IPS DF 4.7 (cell line): ENCODE results near the gene OTUB1.
A peak's percentile ranks its signal among the peaks of the same experiment; 100 is the strongest.

Experiments
- DNase-seq: peaks from one replicate; pipeline ENCODE4 v3.0.0-alpha.2; 2013; ENCODE audit warnings: low spot score; ENCODE audit errors: extremely low read depth

The OTUB1 gene

DNA sequence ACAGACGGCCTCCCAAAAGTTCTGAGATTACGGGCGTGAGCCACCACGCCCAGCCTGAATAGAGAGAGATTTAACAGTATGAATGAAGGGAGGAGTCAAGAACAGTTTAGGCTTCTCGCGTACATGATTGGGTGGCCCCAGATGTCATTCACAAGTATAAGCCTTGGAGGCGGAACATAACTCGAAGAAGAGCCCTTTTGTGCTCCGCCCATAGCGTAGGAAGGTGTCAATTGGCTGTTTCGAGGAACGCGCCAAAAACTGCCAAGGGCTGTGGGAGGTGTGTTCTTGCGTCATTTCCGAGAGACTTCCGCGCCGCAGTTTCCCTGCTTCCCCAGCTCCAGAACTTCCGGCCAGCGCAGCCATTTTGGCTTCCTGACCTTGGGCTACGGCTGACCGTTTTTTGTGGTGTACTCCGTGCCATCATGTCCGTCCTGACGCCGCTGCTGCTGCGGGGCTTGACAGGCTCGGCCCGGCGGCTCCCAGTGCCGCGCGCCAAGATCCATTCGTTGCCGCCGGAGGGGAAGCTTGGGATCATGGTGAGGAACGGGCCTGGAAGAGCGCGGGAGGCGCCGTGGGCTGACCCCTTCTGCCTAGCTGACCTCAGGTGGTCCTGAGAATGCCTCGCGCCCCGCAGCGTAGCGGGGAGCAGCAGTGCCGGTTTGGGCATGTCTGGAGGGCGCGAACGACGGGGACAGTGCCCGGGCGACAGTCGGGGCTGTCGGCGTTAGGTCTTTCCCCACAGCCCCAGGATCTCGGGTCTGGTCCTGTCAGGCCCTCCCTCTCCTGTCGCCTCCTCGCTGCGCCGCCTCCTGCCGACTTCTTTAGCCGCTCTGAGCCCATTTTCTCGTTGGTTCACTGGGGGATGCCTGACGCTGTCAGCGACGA is 11.7 kb upstream of the OTUB1 start, which contains the start of gene COX8A:
Gene COX8A, plus strand, starts transcription at position 362 of the 885 bp plus-strand sequence. Its CDS starts 61 bp downstream, at position 423.
- DNase-seq = peak; percentile 100

- no peak for DNase-seq
Observed at GRCh38 chr11:63978551-63979239, 7.5 kb upstream of the OTUB1 start.

DNA sequence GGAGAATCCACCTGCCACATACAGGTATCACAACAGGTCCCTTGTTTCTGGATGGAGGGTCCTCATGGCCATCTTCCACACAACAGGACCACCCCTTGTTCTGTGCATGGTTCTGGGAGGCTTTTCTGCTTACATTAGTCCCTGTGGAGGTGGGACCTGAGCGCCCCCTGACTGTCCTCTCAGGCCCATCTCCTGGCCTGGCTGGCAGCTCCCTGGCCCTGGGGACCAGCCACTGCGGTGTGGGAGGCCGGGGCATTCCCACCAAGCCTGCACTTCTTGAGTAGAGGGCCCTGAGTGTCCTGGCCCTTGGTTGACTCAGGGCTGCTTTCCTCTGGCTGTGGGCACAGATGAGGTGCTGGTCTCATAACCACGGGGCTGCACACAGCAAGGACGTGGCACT is 6.8 kb upstream of the OTUB1 start:
- no peak for DNase-seq

DNA sequence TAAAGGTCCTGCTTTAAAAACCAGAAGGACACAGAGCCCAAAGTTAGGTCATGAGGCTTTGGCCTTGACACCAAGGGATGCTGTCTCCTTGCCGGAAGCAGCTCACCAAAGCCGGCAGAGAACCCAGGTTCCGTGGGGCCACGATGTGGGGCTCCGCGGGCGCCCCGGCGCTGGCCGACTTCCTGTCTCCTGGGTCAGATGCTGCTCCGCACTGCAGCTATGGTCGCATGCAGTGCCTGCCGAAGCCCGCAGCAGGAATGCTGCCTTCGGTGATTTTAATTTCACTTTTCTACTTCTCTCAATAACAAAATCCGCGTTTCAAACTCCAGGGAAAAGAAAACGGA is 454 bp upstream of the OTUB1 start:
- no peak for DNase-seq

DNA sequence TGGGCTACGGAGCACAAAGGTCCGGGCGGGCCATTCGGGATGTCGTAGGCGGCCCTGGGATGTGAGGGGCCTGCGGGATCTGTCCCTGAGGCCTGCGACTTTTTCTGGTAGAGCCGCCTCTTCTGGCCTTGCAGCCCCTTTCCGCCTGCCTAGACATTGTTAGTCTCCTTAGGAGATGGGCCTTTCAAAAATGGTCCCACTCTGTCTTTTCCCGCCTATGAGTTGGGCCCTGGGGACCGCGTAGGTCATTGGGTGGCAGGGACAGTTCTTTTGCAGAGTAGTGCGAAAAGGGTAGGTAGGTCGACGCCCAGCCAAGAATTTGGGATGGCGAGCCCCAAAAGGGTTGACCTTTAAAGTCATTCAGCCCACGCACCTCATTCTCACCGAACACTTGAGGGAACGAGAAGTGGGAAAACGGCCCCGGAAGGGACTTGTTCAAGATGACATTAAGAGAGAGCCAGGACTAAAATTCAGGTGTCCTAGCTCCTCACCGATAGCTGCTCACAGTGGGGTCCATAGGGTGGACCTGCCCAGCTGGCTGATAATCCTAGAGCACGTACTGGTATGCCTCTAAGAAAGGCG is 785 bp downstream of the OTUB1 start:
- no peak for DNase-seq

DNA sequence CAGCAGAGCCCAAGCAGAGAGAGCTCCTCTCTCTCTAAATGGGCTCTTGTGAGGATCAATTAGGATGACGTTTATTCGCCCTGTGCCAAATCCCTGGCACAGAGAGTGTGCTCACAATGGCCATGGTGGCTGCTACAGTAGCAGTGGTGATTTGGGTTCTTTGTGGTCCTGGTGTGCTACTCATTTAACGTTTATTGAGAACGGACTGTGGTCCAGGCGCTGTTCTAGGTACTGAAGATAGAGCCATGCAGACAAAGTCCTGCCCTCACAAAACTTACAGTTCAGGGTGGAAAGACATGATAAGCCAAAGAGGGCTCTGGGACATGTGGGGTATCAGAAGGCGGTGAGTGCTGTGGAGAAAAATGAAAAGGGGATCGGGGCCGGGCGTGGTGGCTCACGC is 5.3 kb downstream of the OTUB1 start:
- no peak for DNase-seq

DNA sequence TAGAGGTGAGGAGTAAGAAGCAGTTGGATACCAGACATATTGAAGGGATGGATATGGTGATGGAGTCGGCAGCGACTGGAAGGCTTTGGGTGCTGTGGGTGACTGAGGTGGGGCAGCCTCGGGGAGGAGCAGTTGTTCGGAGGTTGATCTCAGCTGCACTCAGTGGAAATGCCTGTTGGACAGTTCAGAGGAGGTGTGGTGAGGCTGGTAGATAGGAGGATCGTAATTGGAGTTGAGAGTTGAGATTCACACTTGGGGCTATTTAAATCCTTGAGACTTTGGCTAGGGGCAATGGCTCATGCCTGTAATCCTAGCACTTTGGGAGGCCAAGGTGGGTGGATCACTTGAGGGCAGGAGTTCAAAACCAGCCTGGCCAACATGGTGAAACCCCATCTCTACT is 6.9 kb downstream of the OTUB1 start:
- no peak for DNase-seq

GRCh38 chr11:63993993-63994392 is 7.8 kb downstream of the OTUB1 start:
- DNase-seq = no peak

DNA sequence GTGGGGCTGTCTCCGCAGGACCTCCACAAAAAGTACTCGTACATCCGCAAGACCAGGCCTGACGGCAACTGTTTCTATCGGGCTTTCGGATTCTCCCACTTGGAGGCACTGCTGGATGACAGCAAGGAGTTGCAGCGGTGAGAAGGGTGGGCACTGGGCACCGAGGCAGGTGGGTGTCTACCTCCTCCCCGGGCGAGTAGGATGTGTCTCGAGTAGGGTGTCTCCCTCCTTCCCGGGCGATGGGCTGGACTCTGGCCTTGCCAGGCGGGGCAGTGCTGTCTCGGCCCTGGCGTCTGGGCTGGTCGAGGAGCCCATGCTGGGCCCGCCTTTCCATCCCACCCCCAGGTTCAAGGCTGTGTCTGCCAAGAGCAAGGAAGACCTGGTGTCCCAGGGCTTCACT is 10.3 kb downstream of the OTUB1 start:
- DNase-seq = no peak

DNA sequence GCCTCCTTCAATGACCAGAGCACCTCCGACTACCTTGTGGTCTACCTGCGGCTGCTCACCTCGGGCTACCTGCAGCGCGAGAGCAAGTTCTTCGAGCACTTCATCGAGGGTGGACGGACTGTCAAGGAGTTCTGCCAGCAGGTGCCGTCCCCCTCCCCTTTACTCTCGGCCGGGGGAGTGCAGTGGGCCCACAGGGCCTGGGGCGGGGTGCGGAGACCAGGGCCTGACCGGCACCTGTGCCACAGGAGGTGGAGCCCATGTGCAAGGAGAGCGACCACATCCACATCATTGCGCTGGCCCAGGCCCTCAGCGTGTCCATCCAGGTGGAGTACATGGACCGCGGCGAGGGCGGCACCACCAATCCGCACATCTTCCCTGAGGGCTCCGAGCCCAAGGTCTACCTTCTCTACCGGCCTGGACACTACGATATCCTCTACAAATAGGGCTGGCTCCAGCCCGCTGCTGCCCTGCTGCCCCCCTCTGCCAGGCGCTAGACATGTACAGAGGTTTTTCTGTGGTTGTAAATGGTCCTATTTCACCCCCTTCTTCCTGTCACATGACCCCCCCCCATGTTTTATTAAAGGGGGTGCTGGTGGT is 11.0 kb downstream of the OTUB1 start:
- no peak for DNase-seq

- DNase-seq = no peak
Observed at GRCh38 chr11:63997801-63998337, 11.6 kb downstream of the OTUB1 start.

DNA sequence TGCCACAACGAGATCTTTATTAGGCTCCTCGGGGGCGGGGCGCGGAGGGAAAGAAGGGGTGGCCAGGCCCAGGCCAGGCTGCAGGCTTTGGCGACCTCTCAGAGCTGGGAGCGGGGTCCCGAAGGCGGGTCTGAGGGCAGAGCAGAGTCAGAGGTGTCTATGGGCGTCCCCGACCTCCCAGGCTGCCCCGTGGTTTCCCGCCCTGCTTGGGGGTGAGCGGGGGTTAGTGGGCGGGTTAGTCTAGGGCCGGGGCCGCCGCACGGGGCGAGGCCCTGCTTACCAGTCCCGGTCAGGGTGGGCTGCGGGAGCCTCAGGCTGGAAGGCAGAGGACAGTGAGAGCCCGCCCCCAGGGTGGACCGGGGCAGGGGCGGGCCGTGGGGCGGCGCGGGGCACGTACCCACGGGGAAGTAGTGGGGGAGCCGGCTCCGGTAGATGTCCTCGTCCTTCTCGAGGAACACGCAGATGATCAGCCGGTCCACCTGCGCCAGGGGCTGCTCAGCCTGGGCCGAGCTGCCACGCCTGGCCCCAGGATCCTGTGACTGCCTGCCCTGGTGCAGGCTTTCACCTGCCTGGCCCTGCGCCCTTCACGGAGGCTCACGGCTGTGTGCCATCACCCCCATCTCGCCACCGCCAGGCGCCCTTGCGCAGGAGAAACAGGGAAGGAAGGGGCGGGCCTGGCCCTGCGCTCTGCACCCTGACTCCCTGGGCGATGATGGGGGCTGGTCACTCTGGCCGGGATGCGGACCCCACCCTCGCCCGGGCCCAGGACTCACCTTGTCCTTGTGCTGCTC is 12.5 kb downstream of the OTUB1 start:
- DNase-seq = no peak

DNA sequence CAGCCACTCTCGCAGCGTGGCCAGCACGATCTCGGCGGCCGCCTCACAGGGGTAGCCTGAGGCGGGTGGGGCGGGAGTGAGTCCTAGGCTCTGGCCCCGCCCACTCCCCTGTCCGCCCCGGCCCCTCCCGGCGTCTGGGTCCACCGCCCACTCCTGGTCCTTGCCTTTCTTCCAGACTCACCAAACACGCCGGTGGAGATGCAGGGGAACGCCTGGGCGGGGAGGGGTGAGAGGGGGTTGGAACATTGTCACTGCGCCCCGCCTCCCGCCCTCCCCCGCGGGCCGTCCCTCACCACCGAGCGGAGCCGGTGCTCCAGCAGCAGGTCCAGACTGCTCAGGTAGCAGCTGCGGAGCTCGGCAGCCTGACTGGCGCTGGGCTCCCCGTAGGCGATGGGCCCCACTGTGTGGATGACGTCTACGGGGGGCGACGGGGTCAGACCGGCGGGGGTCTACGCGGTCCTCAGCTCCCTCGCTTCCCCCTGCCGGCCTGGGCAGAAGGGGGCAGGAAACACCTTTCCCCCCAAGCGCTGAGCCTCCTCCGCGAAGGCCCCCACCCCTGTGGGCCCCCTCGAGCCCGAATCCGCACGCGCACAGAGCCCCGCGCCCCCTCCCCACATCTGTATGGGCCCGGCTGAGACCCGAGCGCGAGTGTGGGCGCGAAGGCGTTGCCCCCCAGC is 13.2 kb downstream of the OTUB1 start:
- no peak for DNase-seq

DNA sequence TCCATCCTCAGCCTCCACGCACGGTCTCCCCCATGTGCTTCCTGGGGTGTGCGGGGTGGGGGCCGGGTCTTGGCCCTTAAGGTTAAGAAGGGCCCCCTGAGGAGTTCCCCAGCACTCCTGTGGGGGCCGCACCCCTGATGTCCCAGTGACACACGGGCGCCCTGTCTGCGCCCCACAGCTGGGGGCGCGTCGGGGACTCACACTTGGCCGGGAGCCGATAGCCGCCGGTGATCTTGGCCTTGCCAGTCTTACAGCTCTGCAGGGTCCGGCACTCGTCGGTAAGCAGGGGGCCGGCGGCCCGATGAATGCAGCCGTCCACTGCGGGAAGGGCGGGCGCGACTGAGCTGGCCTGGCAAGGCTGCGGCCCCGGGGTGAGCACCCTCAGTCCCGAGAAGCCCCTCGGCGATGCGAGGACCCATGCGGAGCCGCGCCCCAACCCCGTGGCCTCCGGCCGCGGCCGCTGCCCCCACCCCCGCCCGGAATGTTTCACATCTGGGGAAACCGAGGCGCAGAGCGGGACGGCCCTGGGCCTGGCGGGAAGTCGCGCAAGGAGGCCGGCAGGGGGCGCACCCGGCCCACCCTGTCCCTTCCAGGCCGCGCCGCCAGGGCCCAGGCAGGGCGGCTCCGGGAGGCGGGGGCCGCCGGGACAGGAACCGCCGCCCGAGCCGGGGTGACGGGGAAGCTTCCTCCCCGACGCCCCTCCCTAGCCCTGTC is 13.9 kb downstream of the OTUB1 start:
- no peak for DNase-seq

- DNase-seq = no peak
Observed at GRCh38 chr11:64000740-64001483, 14.7 kb downstream of the OTUB1 start.

GRCh38 chr11:64001484-64002420 is 15.5 kb downstream of the OTUB1 start:
- no peak for DNase-seq

GRCh38 chr11:64003807-64004589 is 17.8 kb downstream of the OTUB1 start:
- DNase-seq = no peak
